HEK293 (cell line): ENCODE measurements around the gene ARID5A.

ENCODE experiments used
- ELK4 ChIP-seq: IDR thresholded peaks from 2 replicates; pipeline ENCODE4 v1.6.1; 2011; ENCODE audit warnings: mild to moderate bottlenecking, low read depth, low read length, borderline replicate concordance
- GLIS1 ChIP-seq: fragments of 450-650 bp; formaldehyde crosslinking; IDR thresholded peaks from 2 replicates; pipeline ENCODE4 v1.5.1; 2016; ENCODE audit warnings: missing biosample characterization, missing genetic modification characterization
- KLF1 ChIP-seq: fragments of 450-650 bp; formaldehyde crosslinking; IDR thresholded peaks from 2 replicates; pipeline ENCODE4 v1.5.1; 2016; ENCODE audit warnings: missing biosample characterization, missing genetic modification characterization
- PRDM4 ChIP-seq: fragments of 450-650 bp; formaldehyde crosslinking; IDR thresholded peaks from 2 replicates; pipeline ENCODE4 v1.5.1; 2017; ENCODE audit warnings: missing biosample characterization, missing genetic modification characterization
- SCRT1 ChIP-seq: fragments of 450-650 bp; formaldehyde crosslinking; IDR thresholded peaks from 2 replicates; pipeline ENCODE4 v1.5.1; 2016; ENCODE audit warnings: missing biosample characterization, missing genetic modification characterization, borderline replicate concordance
- WT1 ChIP-seq: fragments of 450-650 bp; formaldehyde crosslinking; IDR thresholded peaks from 2 replicates; pipeline ENCODE4 v1.5.1; 2016; ENCODE audit warnings: missing biosample characterization, missing genetic modification characterization
- ZBTB11 ChIP-seq: fragments of 450-650 bp; formaldehyde crosslinking; conservative IDR thresholded peaks from 2 replicates; pipeline ENCODE4 v1.5.1; 2016; ENCODE audit warnings: low read depth, missing biosample characterization, missing genetic modification characterization
- ZBTB26 ChIP-seq: fragments of 450-650 bp; formaldehyde crosslinking; optimal IDR thresholded peaks from 2 replicates; pipeline ENCODE3; 2016; ENCODE audit warnings: missing biosample characterization, mild to moderate bottlenecking, missing genetic modification characterization
- ZBTB6 ChIP-seq: fragments of 450-650 bp; formaldehyde crosslinking; IDR thresholded peaks from 2 replicates; pipeline ENCODE4 v1.5.1; 2017; ENCODE audit warnings: missing biosample characterization, missing genetic modification characterization
- ZIC2 ChIP-seq: fragments of 450-650 bp; formaldehyde crosslinking; IDR thresholded peaks from 2 replicates; pipeline ENCODE4 v1.5.1; 2016; ENCODE audit warnings: missing biosample characterization, missing genetic modification characterization
- ZNF132 ChIP-seq: fragments of 450-650 bp; formaldehyde crosslinking; IDR thresholded peaks from 2 replicates; pipeline ENCODE4 v1.5.1; 2017; ENCODE audit warnings: missing biosample characterization, missing genetic modification characterization, borderline replicate concordance
- ZNF146 ChIP-seq: fragments of 450-650 bp; formaldehyde crosslinking; IDR thresholded peaks from 2 replicates; pipeline ENCODE4 v1.5.1; 2016; ENCODE audit warnings: missing biosample characterization, missing genetic modification characterization
- ZNF19 ChIP-seq: fragments of 450-650 bp; formaldehyde crosslinking; IDR thresholded peaks from 2 replicates; pipeline ENCODE4; 2016; ENCODE audit warnings: missing biosample characterization, missing genetic modification characterization, low read depth
- ZNF214 ChIP-seq: fragments of 450-650 bp; formaldehyde crosslinking; IDR thresholded peaks from 2 replicates; pipeline ENCODE4 v1.5.1; 2017; ENCODE audit warnings: missing biosample characterization, mild to moderate bottlenecking, missing genetic modification characterization, borderline replicate concordance
- ZNF223 ChIP-seq: fragments of 450-650 bp; formaldehyde crosslinking; IDR thresholded peaks from 2 replicates; pipeline ENCODE4 v1.5.1; 2016; ENCODE audit warnings: missing biosample characterization, missing genetic modification characterization
- ZNF24 ChIP-seq: fragments of 450-650 bp; formaldehyde crosslinking; IDR thresholded peaks from 2 replicates; pipeline ENCODE4 v1.5.1; 2016; ENCODE audit warnings: missing biosample characterization, missing genetic modification characterization
- ZNF324 ChIP-seq: fragments of 450-650 bp; formaldehyde crosslinking; IDR thresholded peaks from 2 replicates; pipeline ENCODE4 v1.5.1; 2016; ENCODE audit warnings: missing biosample characterization, missing genetic modification characterization
- ZNF341 ChIP-seq: fragments of 450-650 bp; formaldehyde crosslinking; IDR thresholded peaks from 2 replicates; pipeline ENCODE4; 2016; ENCODE audit warnings: low read depth, missing biosample characterization, missing genetic modification characterization
- ZNF362 ChIP-seq: fragments of 450-650 bp; formaldehyde crosslinking; IDR thresholded peaks from 2 replicates; pipeline ENCODE4 v1.5.1; 2016; ENCODE audit warnings: missing biosample characterization, missing genetic modification characterization
- ZNF366 ChIP-seq: fragments of 450-650 bp; formaldehyde crosslinking; conservative IDR thresholded peaks from 2 replicates; pipeline ENCODE4 v1.5.1; 2016; ENCODE audit warnings: missing biosample characterization, missing genetic modification characterization
- ZNF521 ChIP-seq: fragments of 450-650 bp; formaldehyde crosslinking; IDR thresholded peaks from 2 replicates; pipeline ENCODE4 v1.5.1; 2017; ENCODE audit warnings: missing biosample characterization, mild to moderate bottlenecking, missing genetic modification characterization
- ZNF610 ChIP-seq: fragments of 450-650 bp; formaldehyde crosslinking; IDR thresholded peaks from 2 replicates; pipeline ENCODE4 v1.5.1; 2016; ENCODE audit warnings: missing biosample characterization, missing genetic modification characterization, borderline replicate concordance
- ZNF629 ChIP-seq: fragments of 450-650 bp; formaldehyde crosslinking; IDR thresholded peaks from 2 replicates; pipeline ENCODE4 v1.5.1; 2017; ENCODE audit warnings: missing biosample characterization, missing genetic modification characterization
- ZNF654 ChIP-seq: fragments of 450-650 bp; formaldehyde crosslinking; IDR thresholded peaks from 2 replicates; pipeline ENCODE4 v1.5.1; 2016; ENCODE audit warnings: low read depth, missing biosample characterization, missing genetic modification characterization
- ZNF670 ChIP-seq: fragments of 450-650 bp; formaldehyde crosslinking; IDR thresholded peaks from 2 replicates; pipeline ENCODE4 v1.5.1; 2016; ENCODE audit warnings: missing biosample characterization, missing genetic modification characterization, low read depth
- ZNF677 ChIP-seq: fragments of 450-650 bp; IDR thresholded peaks from 2 replicates; pipeline ENCODE4 v1.5.0; 2018; ENCODE audit warnings: missing biosample characterization, mild to moderate bottlenecking, missing genetic modification characterization, moderate library complexity
- ZSCAN4 ChIP-seq: fragments of 450-650 bp; formaldehyde crosslinking; IDR thresholded peaks from 2 replicates; pipeline ENCODE4 v1.5.1; 2017; ENCODE audit warnings: missing biosample characterization, missing genetic modification characterization
- ZXDB ChIP-seq: fragments of 450-650 bp; formaldehyde crosslinking; IDR thresholded peaks from 2 replicates; pipeline ENCODE4 v1.5.1; 2016; ENCODE audit warnings: missing biosample characterization, missing genetic modification characterization

The ARID5A gene

GRCh38 chr2:96531872-96532505, 4.6 kb upstream of the ARID5A start (continued):
- peak; percentile 92 for TF ChIP-seq ZNF362 (tag by site-specific recombination)
- TF ChIP-seq ZNF324 (tag by site-specific recombination) = peak; percentile 84
- TF ChIP-seq ZBTB11 = no peak
- TF ChIP-seq ZNF19 (tag by site-specific recombination) = no peak
- TF ChIP-seq ZNF132 = no peak
- TF ChIP-seq KLF1 (tag by site-specific recombination) = peak; percentile 59; the same call in 1 of the 2 replicates
- peak; percentile 72 for TF ChIP-seq ZBTB6
- TF ChIP-seq ZBTB26 (tag by site-specific recombination) = peak; percentile 34
- no peak for TF ChIP-seq ZNF670 (tag by site-specific recombination)
- no peak for TF ChIP-seq ZNF146 (tag by site-specific recombination)
- TF ChIP-seq ZNF366 = peak; percentile 99
- peak; percentile 72 for TF ChIP-seq WT1
- TF ChIP-seq ZXDB = peak; percentile 92
- TF ChIP-seq SCRT1 (tag by site-specific recombination) = peak; percentile 87; the same call in 1 of the 2 replicates
- peak; percentile 54 for TF ChIP-seq ZSCAN4
- no peak for TF ChIP-seq ZNF677 (tag by site-specific recombination)
- peak; percentile 86 for TF ChIP-seq PRDM4
- TF ChIP-seq ZNF341 = peak; percentile 99
- peak; percentile 95 for TF ChIP-seq ZNF223 (tag by site-specific recombination)
- TF ChIP-seq ELK4 = no peak
- TF ChIP-seq ZIC2 (tag by site-specific recombination) = peak; percentile 80
- no peak for TF ChIP-seq ZNF521 (tag by site-specific recombination)
- TF ChIP-seq ZNF214 = no peak
- peak; percentile 19; the same call in 1 of the 2 replicates for TF ChIP-seq ZNF654 (tag by site-specific recombination)
- peak; percentile 97 for TF ChIP-seq ZNF629 (tag by site-specific recombination)
- peak; percentile 89; the same call in 1 of the 2 replicates for TF ChIP-seq ZNF24 (tag by site-specific recombination)
- TF ChIP-seq ZNF610 (tag by site-specific recombination) = peak; percentile 80
- peak; percentile 78 for TF ChIP-seq GLIS1 (tag by site-specific recombination)
